ENCODE data around the gene SIRPB1.
"Not testable (repeated sequence)": the region's sequence is repeated elsewhere in the genome, so short reads cannot be mapped to it uniquely, and the experiment has no call there.

Gene SIRPB1

GRCh38 chr20:1588533-1589460 is 31.0 kb downstream of the SIRPB1 start:
- peak; percentile 33 for DNase-seq

- DNase-seq, result no peak
Measured at GRCh38 chr20:1587781-1588532, 31.9 kb downstream of the SIRPB1 start.

DNA sequence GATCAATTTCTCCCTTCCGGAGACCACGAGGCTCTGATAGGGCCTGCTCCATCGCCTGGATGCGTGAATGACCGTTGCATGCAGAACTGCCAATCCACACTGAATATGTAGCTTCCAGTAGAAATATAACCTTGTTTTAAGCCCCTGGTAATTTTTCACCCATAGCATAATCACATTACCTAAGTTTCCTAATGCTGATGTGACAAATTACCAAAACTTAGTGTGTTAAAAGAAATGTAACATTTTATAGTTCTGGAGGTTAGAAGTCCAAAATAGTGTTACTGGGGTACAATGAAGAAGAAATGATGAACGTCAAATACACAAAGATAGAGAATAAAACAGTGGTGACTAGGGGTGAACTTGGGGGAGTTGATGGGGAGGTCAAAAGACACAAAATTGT is 40.3 kb downstream of the SIRPB1 start:
- DNase-seq, result no peak

GRCh38 chr20:1577906-1578305 is 41.9 kb downstream of the SIRPB1 start:
- no peak for DNase-seq

DNA sequence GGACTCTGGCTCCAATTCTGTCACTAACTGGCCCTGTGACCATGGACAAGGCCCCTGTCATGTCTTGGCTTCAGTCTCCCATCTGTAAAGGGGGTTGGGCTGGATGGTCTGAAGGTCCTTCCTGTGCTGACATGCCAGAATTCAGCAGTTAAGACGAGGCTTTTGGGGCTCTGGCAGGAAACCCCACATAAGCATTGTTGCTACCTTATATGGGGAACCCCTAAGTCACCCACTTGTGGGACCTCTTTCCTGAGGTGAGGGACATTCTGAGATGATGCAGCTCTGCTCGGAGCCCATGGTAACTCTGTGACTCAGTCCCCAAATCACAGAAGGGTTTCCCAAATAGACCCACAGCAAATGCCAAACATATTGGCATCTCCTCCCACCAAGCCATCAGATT is 42.5 kb downstream of the SIRPB1 start:
- DNase-seq, result not testable (repeated sequence)

- no peak for DNase-seq
Measured at GRCh38 chr20:1576641-1577040, 43.2 kb downstream of the SIRPB1 start.

GRCh38 chr20:1576003-1576402 is 43.8 kb downstream of the SIRPB1 start:
- not testable (repeated sequence) for DNase-seq

GRCh38 chr20:1571583-1571982 is 48.2 kb downstream of the SIRPB1 start:
- DNase-seq, result not testable (repeated sequence)

Measured in KG1 (cell line).